Measurements from ENCODE around the gene STXBP5. TPM values are rescaled to one million over a fixed set of nuclear protein-coding genes. Genes with fewer than 3 reads are reported as not detected.

STXBP5 gene
- total RNA-seq, 1 experiment from 2014 or later: 11.6 TPM

GRCh38 chr6:147400968-147401367 is 196.8 kb downstream of the STXBP5 start:
- Histone ChIP-seq H3K27ac (ENCODE audit: insufficient read length, low read depth, low read length) (no peak overlapping the region), H4K91ac (ENCODE audit: insufficient read length, low read depth, low read length) (no peak overlapping the region), H4K8ac (replicated peaks; ENCODE audit: insufficient read length, low read depth, low read length) (no peak overlapping the region), H2BK20ac (ENCODE audit: low read depth, low read length, poor library complexity, severe bottlenecking) (no peak overlapping the region), H4K20me1 (ENCODE audit: control insufficient read depth, insufficient read depth, insufficient read length) (no peaks in the 10 kb centered on the region), H3T11ph (ENCODE audit: low read length) (no peak overlapping the region), H3K9ac (ENCODE audit: extremely low read depth, insufficient read length, low read length) (no peak overlapping the region), H2BK12ac (ENCODE audit: insufficient read length, low read depth, low read length) (no peak overlapping the region), H3K79me2 (ENCODE audit: insufficient read depth, low read length) (no peaks in the 10 kb centered on the region), H2BK120ac (ENCODE audit: low read depth, low read length, poor library complexity, severe bottlenecking) (no peak overlapping the region), H3K27me3 (ENCODE audit: insufficient read depth, low read length) (no peaks in the 10 kb centered on the region), H2AK5ac (ENCODE audit: insufficient read length, low read length) (no peak overlapping the region), H3K23me2 (ENCODE audit: insufficient read length, low read depth, low read length, poor library complexity, severe bottlenecking) (no peaks in the 10 kb centered on the region), H3K4ac (ENCODE audit: low read depth, low read length) (no peak overlapping the region), H3K4me2 (ENCODE audit: insufficient read depth, insufficient read length, low read length) (no peak overlapping the region), H2BK5ac (ENCODE audit: insufficient read length, low read length) (no peak overlapping the region), H3K18ac (ENCODE audit: insufficient read length, low read depth, low read length) (no peak overlapping the region), H2BK15ac (ENCODE audit: low read depth, low read length) (no peak overlapping the region), H3K23ac (ENCODE audit: insufficient read length, low read depth, low read length) (no peak overlapping the region), H3K9me3 (ENCODE audit: control insufficient read depth, low read depth, low read length) (peaks cover 4% of the 10 kb centered on the region), H3K79me1 (ENCODE audit: insufficient read depth, low read depth, low read length, poor library complexity, severe bottlenecking) (no peaks in the 10 kb centered on the region), H3K14ac (ENCODE audit: insufficient read depth, low read length) (no peak overlapping the region), H3K56ac (ENCODE audit: insufficient read length, low read depth, low read length) (no peak overlapping the region), H3K4me1 (ENCODE audit: insufficient read depth, low read length) (no peaks in the 10 kb centered on the region), H4K5ac (ENCODE audit: insufficient read length, low read depth, low read length) (no peak overlapping the region), H2AFZ (ENCODE audit: low read length) (no peak overlapping the region)
- H3K4me3 Mint-ChIP-seq: no peak overlapping the region
- no peak overlapping the region for H3K27ac Mint-ChIP-seq
- H3K4me1 Mint-ChIP-seq: peaks cover 0 to 2% of the 10 kb centered on the region in 2 experiments; a peak in 1 of 4 replicates
- peaks cover 2% of the 10 kb centered on the region; the same call in 1 of the 2 replicates for H3K27me3 Mint-ChIP-seq (ENCODE audit: low read depth)
- no peak for TF ChIP-seq CTCF (conservative IDR thresholded peaks at IDR 0.05)
- no peak for DNase-seq
- peaks cover 12 to 23% (median 15%) of the 10 kb centered on the region in 3 experiments; a peak in 6 of 7 replicates for H3K36me3 Mint-ChIP-seq (ENCODE audit: insufficient read depth in 1 of 3, low read depth in 3 of 3)
- H3K9me3 Mint-ChIP-seq: peaks cover 24 to 29% of the 10 kb centered on the region in 2 experiments

Data from H9 (cell line).